ENCODE results near the gene CNNM1. TPM values are rescaled to one million over a fixed set of nuclear protein-coding genes. Genes with fewer than 3 reads are reported as not detected.

CNNM1 gene
- total and polyA plus RNA-seq, 2 experiments from 2014 or later = 2.2 to 3.8 TPM

DNA sequence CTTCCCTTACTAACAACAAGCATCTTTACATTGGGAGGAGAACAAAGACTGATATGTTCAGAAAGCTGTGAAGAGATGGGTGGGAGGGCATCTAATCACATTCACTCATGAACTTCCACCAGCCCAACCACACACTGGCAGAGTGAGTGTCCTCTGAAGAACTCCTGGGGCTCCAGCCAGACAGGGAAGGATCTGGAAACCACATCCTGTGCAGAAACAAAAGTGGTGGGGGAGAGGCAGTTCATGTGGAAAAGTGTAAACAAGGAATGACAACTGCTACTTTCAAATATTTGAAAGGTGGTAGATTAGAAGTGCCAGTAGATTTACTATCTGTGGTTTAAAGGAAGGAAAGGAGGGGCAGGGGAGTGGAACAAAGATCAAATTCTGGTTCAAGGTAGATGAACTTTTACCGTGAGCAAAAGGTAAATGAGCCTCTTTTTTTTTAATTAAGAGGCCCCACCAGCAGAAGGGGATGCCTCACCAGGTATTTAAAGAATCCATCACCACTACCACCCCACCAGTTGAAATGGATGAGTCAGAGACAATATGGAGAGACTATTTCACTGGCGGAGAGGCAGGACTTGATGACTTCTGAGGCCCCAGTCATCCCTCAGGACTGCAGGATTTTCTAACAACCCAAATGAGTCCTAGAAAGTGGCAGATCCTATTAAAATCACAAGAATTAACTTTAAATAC, 66.7 kb downstream of the CNNM1 start:
- Histone ChIP-seq H3K9me3 (ENCODE audit: low read depth) (no peaks in the 10 kb centered on the region), H3K4me1 (ENCODE audit: insufficient read depth) (peaks cover 14% of the 10 kb centered on the region), H3K27me3 (no peaks in the 10 kb centered on the region), H3K79me2 (no peaks in the 10 kb centered on the region), H3K9me2 (replicated peaks; ENCODE audit: insufficient read depth) (no peaks in the 10 kb centered on the region), H3K36me3 (replicated peaks; ENCODE audit: insufficient read depth, low read depth) (no peaks in the 10 kb centered on the region), H2AFZ (no peak overlapping the region), H3K4me2 (no peak overlapping the region), H3K4me3 (no peak overlapping the region), H4K20me1 (ENCODE audit: insufficient read depth, poor library complexity, severe bottlenecking) (no peaks in the 10 kb centered on the region), H3K27ac (peak overlapping the region; percentile 77)
- peak; percentile 17 for DNase-seq (ENCODE audit: low spot score)
- TF ChIP-seq EZH2 (IDR thresholded peaks at IDR 0.05; ENCODE audit: borderline replicate concordance) = no peak
- WGBS (ENCODE audit: low lambda C conversion rate, missing lambda C conversion rate) = 59% methylated on average over 2 of the region's 2 CpGs

DNA sequence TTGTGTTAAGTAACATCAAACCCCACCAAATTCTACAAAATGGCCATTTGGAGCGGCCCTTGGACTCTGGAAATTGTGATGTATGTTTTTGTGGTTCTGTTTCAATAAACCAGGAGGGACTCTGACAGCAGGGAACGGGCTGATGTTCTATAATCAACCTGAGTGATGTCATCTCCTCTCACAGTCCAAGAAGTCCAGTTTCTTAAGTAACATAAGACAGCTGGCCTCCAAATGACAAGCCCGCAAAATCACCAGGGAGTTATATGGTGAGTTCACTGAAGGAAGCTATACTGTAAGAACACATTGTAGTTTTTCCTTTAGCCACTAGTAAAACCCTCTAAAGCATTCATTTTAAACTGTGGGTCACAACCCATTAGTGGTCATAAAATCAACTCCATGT, 67.3 kb downstream of the CNNM1 start:
- H3K36me3 ChIP-seq (replicated peaks; ENCODE audit: insufficient read depth, low read depth) = no peaks in the 10 kb centered on the region

GRCh38 chr10:99399664-99400063, 70.5 kb downstream of the CNNM1 start:
- no peak for DNase-seq (ENCODE audit: low spot score)
- Histone ChIP-seq H3K27ac (no peak overlapping the region), H2AFZ (no peak overlapping the region), H3K4me1 (ENCODE audit: insufficient read depth) (peaks cover 14% of the 10 kb centered on the region), H3K9me2 (replicated peaks; ENCODE audit: insufficient read depth) (no peaks in the 10 kb centered on the region), H3K4me3 (no peak overlapping the region), H3K27me3 (no peaks in the 10 kb centered on the region), H3K4me2 (no peak overlapping the region), H3K79me2 (no peaks in the 10 kb centered on the region), H3K36me3 (replicated peaks; ENCODE audit: insufficient read depth, low read depth) (no peaks in the 10 kb centered on the region), H4K20me1 (ENCODE audit: insufficient read depth, poor library complexity, severe bottlenecking) (no peaks in the 10 kb centered on the region), H3K9me3 (ENCODE audit: low read depth) (no peaks in the 10 kb centered on the region)
- no peak for TF ChIP-seq EZH2 (IDR thresholded peaks at IDR 0.05; ENCODE audit: borderline replicate concordance)
- TF ChIP-seq, protein P1, sequence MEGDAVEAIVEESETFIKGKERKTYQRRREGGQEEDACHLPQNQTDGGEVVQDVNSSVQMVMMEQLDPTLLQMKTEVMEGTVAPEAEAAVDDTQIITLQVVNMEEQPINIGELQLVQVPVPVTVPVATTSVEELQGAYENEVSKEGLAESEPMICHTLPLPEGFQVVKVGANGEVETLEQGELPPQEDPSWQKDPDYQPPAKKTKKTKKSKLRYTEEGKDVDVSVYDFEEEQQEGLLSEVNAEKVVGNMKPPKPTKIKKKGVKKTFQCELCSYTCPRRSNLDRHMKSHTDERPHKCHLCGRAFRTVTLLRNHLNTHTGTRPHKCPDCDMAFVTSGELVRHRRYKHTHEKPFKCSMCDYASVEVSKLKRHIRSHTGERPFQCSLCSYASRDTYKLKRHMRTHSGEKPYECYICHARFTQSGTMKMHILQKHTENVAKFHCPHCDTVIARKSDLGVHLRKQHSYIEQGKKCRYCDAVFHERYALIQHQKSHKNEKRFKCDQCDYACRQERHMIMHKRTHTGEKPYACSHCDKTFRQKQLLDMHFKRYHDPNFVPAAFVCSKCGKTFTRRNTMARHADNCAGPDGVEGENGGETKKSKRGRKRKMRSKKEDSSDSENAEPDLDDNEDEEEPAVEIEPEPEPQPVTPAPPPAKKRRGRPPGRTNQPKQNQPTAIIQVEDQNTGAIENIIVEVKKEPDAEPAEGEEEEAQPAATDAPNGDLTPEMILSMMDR (IDR thresholded peaks at IDR 0.05; ENCODE audit: poor library complexity) = no peak
- no peak for TF ChIP-seq EZH2phosphoT487 (IDR thresholded peaks at IDR 0.05; ENCODE audit: low read depth, severe bottlenecking, unreplicated experiment)
- WGBS (ENCODE audit: low lambda C conversion rate, missing lambda C conversion rate) = 97% methylated on average over 3 of the region's 3 CpGs

More for the DNA sequence above, 67.3 kb downstream of the CNNM1 start:
- TF ChIP-seq, protein P1 (IDR thresholded peaks at IDR 0.05; ENCODE audit: poor library complexity) = no peak
- TF ChIP-seq EZH2 (IDR thresholded peaks at IDR 0.05; ENCODE audit: borderline replicate concordance) (no peak), EZH2phosphoT487 (IDR thresholded peaks at IDR 0.05; ENCODE audit: low read depth, severe bottlenecking, unreplicated experiment) (no peak)
- H3K79me2 ChIP-seq = no peaks in the 10 kb centered on the region
- no peak overlapping the region for H2AFZ ChIP-seq
- no peaks in the 10 kb centered on the region for H3K9me2 ChIP-seq (replicated peaks; ENCODE audit: insufficient read depth)
- H3K27me3 ChIP-seq = no peaks in the 10 kb centered on the region
- H3K27ac ChIP-seq = peak overlapping the region; percentile 77
- H3K4me3 ChIP-seq = no peak overlapping the region
- H3K4me1 ChIP-seq (ENCODE audit: insufficient read depth) = peaks cover 14% of the 10 kb centered on the region
- DNase-seq (ENCODE audit: low spot score) = peak; percentile 36
- no peaks in the 10 kb centered on the region for H3K9me3 ChIP-seq (ENCODE audit: low read depth)
- no peaks in the 10 kb centered on the region for H4K20me1 ChIP-seq (ENCODE audit: insufficient read depth, poor library complexity, severe bottlenecking)
- WGBS (ENCODE audit: low lambda C conversion rate, missing lambda C conversion rate) = 64% methylated on average over 3 of the region's 3 CpGs
- no peak overlapping the region for H3K4me2 ChIP-seq

GRCh38 chr10:99403674-99404073, 74.5 kb downstream of the CNNM1 start:
- H2AFZ ChIP-seq = no peak overlapping the region
- no peak overlapping the region for H3K4me2 ChIP-seq
- no peaks in the 10 kb centered on the region for H3K79me2 ChIP-seq
- DNase-seq (ENCODE audit: low spot score) = no peak
- no peaks in the 10 kb centered on the region for H4K20me1 ChIP-seq (ENCODE audit: insufficient read depth, poor library complexity, severe bottlenecking)
- no peaks in the 10 kb centered on the region for H3K36me3 ChIP-seq (replicated peaks; ENCODE audit: insufficient read depth, low read depth)
- no peak overlapping the region for H3K4me3 ChIP-seq
- H3K27me3 ChIP-seq = no peaks in the 10 kb centered on the region
- no peak for TF ChIP-seq EZH2phosphoT487 (IDR thresholded peaks at IDR 0.05; ENCODE audit: low read depth, severe bottlenecking, unreplicated experiment)
- TF ChIP-seq, protein P1 (IDR thresholded peaks at IDR 0.05; ENCODE audit: poor library complexity) = no peak
- TF ChIP-seq EZH2 (IDR thresholded peaks at IDR 0.05; ENCODE audit: borderline replicate concordance) = no peak
- H3K9me3 ChIP-seq (ENCODE audit: low read depth) = no peaks in the 10 kb centered on the region
- no peak overlapping the region for H3K27ac ChIP-seq
- H3K4me1 ChIP-seq (ENCODE audit: insufficient read depth) = no peaks in the 10 kb centered on the region
- WGBS (ENCODE audit: low lambda C conversion rate, missing lambda C conversion rate) = 95% methylated on average over 9 of the region's 9 CpGs
- H3K9me2 ChIP-seq (replicated peaks; ENCODE audit: insufficient read depth) = no peaks in the 10 kb centered on the region
